Ovary (tissue), 3 donors: ENCODE results near the gene NDOR1.

Experiments
- EP300 ChIP-seq: sonication (generic); formaldehyde crosslinking; IDR thresholded peaks from one replicate; pipeline ENCODE4 v1.6.1; 2017; ENCODE audit warnings: antibody characterized with exemption
- POLR2A ChIP-seq: fragments of 450-650 bp; IDR thresholded peaks from one replicate; pipeline ENCODE4 v1.6.1; 2017; ENCODE audit warnings: antibody characterized with exemption, mild to moderate bottlenecking, moderate library complexity
- TF ChIP-seq, protein P1 (sequence below), 3 donors: fragments of 450-650 bp in 2 of 3; fragments of 200-600 bp in 1 of 3; IDR thresholded peaks; one replicate each; pipeline versions ENCODE4 v1.5.1 to v1.8.0; 2016 to 2022; ENCODE audit warnings: antibody characterized with exemption in 3 of 3, mild to moderate bottlenecking in 1 of 3
- donor health status: DM: no; HTN: no; CAD: no.

DNA sequence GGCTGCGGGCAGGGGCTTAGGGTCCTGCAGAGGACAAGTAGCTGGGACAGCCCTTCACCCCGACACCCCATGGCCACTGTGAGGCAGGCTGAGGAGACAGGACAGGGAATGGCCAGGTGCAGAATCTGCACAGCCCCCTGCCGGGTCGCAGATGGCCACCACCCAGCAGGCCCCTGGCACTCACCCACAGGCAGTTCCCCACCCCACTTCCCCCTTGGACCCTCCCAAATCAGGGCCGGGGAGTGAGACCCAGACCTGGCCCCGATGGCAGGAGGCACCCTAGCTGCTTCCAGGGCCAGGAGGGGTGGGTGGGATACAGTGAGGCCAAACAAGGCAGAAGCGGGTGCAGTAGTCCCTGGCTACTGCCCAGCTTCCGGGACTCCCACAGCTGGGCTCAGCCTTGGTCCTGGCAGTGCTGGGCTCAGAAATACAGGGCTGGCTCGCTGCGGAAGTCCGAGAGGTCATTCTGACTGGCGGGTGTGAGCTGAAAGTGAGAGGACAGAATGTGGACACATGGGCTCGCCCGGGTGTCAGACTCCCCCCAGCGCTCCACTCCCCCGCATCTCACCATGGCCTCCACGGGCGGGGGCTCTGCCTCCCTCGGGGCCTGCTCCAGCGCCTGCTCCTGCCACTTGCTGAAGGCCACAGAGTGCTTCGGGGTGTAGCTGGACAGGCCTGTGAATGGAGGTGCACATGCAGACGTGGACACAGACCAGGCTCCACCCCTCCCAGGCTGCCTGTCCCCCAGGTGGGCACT lies 13.6 kb upstream of the NDOR1 start:
- TF ChIP-seq, protein P1, sequence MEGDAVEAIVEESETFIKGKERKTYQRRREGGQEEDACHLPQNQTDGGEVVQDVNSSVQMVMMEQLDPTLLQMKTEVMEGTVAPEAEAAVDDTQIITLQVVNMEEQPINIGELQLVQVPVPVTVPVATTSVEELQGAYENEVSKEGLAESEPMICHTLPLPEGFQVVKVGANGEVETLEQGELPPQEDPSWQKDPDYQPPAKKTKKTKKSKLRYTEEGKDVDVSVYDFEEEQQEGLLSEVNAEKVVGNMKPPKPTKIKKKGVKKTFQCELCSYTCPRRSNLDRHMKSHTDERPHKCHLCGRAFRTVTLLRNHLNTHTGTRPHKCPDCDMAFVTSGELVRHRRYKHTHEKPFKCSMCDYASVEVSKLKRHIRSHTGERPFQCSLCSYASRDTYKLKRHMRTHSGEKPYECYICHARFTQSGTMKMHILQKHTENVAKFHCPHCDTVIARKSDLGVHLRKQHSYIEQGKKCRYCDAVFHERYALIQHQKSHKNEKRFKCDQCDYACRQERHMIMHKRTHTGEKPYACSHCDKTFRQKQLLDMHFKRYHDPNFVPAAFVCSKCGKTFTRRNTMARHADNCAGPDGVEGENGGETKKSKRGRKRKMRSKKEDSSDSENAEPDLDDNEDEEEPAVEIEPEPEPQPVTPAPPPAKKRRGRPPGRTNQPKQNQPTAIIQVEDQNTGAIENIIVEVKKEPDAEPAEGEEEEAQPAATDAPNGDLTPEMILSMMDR (IDR thresholded peaks at IDR 0.05) = no peak
- no peak for TF ChIP-seq POLR2A
- TF ChIP-seq EP300 = no peak
